ENCODE measurements around the gene AKR1B1. TPM values are rescaled to one million over a fixed set of nuclear protein-coding genes. Genes with fewer than 3 reads are reported as not detected.
A peak's percentile ranks its signal among the peaks of the same experiment; 100 is the strongest.

The AKR1B1 gene
- total RNA-seq, 1 donor from 2014 or later, result 931 TPM

DNA sequence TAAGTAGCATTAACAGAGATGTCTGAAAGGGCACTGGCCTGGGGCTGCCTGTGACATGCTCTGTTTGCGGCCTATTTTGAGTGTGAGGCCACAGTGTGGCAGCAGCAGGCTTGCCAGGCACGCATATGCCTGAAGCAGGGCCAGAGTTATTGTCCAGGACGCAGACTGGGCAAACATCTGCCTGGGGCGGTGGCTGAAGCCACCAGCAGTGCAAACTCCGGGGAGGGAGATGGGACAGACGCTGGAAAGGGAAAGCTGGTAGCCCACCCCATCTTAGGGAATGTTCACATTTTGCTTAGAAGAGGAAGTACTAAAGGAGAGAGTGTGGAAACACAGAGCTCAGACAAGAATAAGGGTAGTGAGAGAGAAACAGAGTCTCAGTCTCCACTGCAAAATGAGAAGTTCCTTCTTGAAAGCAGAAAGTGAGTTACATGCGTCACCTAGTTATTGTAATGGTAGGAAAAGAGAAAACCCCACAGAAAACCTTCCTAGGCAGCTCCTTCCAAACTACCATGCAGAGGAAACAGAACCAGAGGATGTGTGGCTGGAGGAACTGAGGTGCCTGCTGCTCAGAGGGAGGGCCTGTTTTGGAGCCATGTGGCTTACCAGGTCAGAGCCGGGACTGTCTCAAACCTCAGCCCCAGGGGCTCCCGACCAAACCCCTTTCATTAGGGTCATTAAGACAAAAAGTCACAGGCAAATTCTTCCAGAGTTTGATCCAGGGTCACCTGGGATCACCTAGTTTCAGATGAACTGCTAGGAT lies 14.5 kb downstream of the AKR1B1 start:
- DNase-seq (ENCODE audit: low read depth), result no peak

DNA sequence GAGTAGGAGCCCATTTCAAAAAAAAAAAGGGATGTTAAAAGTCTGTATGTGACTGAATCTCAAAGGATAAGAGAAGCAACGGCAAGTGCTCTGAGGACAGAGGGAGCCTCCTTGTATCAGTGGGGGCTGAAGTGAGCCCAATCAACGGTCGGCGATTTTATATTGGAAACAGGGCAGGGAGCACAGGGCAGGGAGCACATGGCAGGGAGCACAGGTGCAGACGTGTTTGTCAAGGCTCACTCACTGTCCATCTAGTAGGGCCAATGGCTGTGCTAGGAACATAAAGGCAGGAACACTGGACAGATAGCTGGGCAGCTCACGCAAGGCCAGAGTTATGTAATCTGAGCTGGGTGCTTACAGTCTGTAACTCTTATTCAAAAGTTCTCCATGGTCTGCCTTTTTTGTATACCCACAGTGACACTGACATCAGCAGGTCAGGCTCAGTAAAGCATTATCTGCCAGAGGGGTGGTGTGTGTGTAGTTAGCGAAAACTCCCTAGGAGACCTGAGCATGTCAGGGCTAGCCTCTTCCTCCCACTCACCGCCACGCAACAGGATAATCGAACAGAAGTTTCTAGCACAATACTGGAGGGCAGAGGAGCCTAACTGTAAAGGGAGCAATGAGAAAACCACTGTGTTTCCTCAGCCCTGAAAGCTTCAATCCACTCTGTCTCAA lies 15.4 kb downstream of the AKR1B1 start:
- no peak for DNase-seq (ENCODE audit: low read depth)

DNA sequence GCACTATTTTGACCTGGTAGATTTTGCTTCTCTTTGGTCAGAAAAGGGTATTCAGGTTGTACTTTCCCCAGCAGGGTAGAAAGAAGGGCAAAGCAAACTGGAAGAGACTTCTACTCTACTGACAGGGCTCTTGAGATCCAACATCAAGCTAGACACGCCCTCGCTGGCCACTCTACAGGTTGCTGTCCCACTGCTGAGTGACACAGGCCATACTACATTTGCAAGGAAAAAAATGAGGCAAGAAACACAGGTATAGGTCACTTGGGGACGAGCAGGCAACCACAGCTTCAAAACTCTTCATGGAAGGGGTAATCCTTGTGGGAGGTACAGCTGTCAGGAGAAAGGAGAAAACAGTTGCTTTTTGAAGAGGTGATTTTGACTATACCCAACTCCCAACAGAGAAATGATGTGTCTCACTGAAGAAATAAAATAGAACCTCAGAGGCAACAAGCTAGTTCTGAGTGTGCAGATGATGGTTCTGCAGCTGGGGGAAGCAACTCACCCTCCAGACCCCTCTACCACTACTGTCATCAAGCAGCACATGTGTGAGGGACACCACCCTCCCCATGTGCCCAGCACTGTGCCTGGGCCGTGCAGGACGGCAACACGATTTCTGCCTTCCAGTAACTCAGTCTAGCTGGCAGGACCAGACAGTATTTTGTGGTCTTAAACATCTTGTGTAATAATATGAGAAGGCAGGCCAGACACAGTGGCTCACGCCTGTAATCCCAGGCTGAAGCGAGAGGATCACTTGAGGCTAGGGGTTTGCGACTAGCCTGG lies 16.3 kb downstream of the AKR1B1 start:
- DNase-seq (ENCODE audit: low read depth), result no peak

DNA sequence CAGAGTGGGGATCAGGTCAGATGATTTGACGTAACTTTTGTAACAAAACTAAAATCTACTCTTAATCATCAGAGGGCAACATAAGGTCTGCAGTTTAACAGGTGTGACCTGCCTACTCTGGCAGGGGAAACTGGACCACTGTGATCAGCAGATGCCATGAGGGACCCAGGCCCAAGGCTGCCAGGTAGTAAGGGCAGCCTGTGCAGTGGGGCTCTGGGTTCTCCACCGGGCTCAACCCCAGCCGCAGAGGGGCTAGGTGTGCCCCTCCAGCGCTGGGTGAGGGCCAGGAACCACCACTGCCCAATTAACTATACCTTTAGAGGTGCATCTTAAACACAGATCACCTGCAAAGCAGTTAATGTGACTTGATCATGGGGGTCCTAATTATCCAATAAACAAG lies 17.6 kb downstream of the AKR1B1 start:
- DNase-seq (ENCODE audit: low read depth), result no peak

DNA sequence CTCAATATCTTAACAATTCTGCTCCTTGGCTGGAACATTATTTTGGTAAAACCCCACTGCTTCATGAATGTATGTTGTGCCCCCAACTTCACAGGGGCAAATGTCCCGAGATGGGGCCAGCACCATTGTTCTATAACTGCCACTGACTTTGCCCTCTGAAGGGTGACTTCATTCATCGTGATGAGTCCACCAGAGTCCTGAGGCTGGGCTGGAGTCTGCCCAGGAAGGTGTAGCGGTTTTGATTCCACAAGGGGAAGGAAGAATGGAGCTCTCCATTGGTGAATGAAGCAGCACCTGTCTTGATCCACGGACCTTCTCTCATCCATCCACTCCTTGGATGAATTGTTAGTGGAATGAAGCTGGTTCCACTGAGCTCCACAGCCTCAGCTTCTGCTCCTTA lies 18.4 kb downstream of the AKR1B1 start:
- DNase-seq (ENCODE audit: low read depth), result no peak

DNA sequence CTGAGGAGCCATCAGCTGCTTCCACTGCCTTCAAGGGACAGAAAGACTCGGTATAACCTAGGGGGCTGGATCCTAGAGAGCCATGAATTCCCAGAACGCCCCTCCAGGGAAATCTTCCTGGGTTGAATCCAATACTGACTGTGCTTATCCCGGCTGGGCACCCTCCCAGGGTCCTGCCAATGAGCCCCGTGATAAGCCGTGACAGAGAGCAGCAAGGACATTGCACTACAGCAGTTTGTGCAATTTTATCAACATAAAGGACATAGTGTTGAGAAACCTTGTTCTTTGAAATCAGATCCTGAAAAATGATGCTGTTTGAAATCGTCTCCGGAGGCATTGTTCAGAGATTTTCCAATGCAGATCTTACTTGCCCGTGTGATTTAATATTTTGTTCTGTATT lies 18.8 kb downstream of the AKR1B1 start:
- DNase-seq (ENCODE audit: low read depth), result no peak

DNA sequence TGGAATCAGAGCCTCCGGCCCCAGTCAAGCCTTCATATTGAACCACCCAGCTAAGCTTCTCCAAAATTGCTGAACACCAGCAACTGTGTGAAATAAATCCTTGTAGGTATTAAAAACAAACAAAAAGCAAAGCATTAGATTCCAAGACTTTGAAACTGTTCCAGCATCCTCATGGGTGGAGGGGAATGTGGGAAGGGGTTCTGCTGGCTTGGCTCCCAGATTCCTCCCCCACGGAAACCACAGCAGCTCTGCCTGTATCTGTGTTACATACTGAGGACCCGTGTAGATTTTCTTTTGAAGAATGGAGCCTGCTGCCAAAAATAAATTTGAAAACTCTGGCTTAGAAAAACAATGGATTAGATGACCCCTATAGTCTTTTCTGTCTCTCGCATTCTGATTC lies 20.0 kb downstream of the AKR1B1 start:
- DNase-seq (ENCODE audit: low read depth), result no peak

DNA sequence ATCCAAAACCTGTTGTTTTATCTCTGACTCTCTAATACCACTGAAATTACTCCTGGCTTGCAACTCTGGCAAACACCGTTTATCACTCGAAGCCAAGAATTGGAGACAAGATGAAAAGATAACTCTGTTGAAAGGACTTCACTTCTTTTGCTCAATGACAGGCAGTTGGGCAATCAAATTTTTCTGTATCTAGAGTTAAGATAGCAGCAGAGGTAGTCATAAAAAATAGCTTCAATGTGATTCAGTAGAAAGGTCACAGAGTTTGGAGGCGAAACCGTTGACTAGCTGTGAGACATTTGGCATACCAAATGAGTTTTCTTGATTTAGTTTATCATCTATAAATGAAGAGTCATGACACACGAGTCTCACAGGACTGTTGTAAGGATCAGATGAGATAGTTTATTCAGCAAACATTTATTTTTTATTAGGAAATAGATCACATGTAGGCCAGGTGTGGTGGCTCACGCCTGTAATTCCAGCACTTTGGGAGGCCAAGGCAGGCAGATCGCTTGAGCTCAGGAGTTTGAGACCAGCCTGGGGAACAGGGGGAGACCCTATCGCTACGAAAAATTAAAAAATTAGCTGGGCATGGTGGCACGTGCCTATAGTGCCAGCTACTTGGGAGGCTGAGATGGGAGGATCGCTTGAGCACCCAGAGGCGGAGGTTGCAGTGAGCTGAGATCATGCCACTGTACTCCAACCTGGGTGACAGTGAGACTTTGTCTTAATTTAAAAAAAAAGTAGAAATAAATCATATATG lies 23.6 kb downstream of the AKR1B1 start:
- peak; percentile 22 for DNase-seq (ENCODE audit: low read depth)

DNA sequence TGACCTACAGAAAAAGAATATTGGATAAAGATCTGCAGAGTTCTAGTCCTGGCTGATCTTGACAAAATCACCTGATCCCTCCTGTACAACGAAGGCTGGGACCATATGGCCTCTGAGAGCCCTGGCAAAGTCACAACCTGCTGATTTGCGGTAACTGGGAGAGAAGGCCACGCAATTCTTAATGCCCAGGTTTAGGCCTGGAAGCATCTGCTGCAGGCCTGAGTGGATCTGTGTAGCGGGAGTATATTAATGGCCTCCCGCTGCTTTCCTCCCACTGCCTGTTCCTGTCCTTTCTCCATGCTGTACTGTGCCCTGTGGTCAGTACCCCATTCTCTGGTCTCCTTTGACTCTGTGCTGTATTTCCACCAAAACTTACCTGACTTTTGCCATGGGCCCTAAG lies 24.2 kb downstream of the AKR1B1 start:
- no peak for DNase-seq (ENCODE audit: low read depth)

DNA sequence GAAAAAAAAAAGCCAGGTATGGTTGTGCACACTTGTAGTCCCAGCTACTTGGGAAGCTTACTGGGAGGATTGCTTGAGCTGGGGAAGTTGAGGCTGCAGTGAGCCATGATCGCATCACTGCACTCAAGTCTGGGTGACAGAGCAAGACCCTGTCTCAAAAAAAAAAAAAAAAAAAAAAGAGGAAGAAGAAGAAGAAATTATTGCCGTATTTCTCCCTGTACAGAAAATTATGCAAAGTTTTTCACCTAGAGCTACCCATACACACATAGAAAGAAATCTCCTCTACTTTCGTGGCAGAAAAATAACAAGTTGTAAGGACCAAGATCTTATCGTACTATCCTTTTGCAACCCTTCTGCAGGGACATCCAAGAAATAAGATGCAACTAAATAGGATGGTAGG lies 25.5 kb downstream of the AKR1B1 start:
- DNase-seq (ENCODE audit: low read depth), result no peak

DNA sequence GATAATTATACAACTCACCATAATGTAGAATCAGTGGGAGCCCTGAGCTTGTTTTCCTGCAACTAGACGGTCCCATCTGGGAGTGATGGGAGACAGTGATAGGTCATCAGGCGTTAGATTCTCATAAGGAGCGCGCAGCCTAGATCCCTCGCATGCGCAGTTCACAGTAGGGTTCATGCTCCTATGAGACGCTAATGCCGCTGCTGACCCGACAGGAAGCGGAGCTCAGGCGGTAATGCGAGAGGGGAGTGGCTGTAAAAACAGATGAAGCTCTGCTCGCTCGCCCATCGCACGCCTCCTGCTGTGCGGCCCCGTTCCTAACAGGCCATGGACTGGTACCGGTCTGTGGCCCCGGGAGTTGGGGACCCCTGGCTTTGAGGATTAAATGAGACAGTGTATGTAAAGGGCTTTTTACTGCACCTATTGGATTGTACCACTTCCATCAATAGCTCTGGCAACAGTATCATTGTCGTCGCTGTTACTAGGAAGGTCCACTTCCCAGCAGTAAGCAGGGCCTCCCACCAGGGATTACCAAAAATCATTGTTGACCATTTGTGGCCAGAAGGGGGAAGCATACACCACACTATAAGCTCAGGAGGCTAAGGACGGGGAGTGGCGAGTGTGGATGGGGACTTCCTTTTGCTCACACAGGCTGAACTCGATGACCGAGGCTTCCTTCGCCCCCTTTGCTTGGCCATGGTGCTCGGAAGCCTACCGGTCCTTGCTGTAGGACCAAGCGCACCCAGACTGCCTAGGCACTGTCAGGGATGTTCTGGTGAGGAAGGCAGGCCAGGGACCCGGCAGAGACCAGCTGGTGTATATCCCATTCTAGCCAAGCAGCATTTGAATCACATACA lies 26.4 kb downstream of the AKR1B1 start:
- DNase-seq (ENCODE audit: low read depth), result peak; percentile 85

DNA sequence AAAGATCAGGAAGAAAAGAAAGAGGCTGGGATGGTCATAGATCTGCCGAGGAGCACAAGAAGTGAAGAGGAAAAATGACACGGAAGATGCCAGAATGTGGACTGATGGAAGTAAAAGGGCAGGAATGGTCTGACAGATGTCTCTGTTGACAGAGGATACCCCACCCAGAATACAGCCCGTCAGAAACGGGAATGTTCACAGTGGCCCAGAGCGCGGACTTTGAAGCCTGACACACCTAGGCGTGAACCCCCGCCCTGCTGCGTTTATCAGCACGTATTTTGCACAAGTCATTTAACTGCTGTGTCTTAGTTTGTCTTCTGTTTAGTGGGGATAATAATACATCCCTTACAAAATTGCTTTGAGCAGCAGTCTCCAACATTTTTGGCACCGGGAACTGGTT lies 27.1 kb downstream of the AKR1B1 start:
- no peak for DNase-seq (ENCODE audit: low read depth)

DNA sequence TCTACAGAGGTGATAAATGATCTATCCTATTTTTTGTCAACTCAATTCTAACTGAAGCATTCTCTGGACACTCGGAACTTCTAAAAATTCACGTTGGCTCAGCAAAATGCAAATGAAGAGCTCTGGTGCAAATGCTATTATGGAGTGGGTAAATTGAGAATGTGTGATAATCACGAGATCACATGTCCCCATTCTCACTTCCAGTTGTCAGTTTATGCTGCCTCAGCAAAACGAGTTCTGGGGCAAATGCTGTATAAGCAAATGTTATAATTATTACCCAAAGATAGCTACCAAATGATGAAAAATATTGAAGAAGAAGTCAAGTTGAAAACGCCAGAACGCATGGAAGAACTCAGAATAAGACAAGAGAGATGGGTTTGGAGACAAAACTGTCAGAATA lies 29.4 kb downstream of the AKR1B1 start:
- no peak for DNase-seq (ENCODE audit: low read depth)

DNA sequence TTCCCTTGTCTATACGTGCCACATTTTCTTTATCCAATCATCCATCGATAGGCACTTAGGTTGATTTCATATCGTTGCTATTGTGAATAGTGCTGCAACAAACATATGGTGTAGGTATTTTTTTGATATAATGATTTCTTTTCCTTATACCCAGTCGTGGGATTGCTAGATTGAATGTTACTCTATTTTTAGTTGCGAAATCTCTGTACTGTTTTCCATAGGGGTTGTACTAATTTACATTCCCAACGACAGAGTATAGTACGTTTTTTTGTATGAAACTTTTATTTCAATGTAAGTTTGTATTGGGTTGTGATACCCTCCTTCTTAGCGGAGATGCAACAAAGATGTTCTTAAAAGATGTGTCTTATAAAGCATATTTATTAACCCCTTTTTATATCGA lies 30.0 kb downstream of the AKR1B1 start:
- DNase-seq (ENCODE audit: low read depth), result no peak

DNA sequence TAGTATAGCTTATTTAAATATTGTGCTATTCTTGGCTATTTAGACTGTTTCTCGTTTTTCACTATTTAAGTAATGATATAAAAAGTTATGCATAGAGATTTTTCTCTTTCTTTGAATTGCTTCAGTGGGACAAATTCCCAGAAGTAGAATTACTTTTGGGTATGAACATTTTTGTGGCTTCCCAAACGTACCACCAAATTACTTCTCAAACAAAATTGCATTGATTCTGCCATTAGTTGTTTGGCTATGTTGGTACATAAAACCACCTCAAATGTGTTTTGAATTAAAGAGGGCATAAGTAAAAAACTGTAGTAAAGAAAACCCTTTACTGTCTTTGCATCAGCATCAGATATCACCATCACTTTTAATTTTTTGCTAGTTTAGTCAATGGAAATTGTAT lies 31.0 kb downstream of the AKR1B1 start:
- DNase-seq (ENCODE audit: low read depth), result no peak

DNA sequence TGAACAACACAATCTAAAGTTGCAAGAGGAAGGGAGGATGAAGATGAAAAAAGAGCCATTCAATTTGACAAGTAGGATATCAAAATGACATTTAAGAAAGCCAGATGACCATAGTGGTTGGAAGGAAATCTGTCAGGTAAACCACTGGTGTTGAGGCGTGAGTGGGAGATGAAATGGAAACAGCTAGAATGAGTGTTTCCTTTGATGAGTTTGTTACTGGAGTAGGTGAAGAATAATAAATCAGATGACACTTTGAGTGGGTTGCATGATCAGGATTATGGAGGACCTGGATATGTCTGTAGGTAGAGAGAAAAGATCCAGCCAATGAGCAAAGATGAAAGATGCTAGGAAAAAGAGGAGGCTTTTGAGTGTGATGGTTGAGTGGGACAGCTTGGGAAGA lies 33.1 kb downstream of the AKR1B1 start:
- DNase-seq (ENCODE audit: low read depth), result no peak

DNA sequence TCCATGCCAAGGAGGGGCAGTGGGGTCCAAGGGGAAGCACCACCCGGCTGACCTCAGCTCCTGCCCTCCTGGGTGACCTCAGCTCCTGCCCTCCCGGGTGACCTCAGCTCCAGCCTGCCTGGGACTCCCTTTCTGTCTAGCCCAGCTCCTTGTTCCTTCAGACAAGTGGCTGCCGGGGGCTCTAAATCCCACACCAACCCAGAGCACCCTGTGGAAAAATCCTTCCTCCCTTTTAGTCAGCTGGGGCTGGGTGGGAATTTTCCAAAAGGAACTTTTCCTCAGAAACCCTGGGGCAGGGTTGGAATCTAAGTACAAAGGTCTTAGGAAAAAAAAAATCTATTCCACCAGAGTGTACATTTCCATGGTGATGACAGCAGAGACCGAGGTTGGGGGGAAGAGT lies 36.3 kb downstream of the AKR1B1 start:
- no peak for DNase-seq (ENCODE audit: low read depth)

DNA sequence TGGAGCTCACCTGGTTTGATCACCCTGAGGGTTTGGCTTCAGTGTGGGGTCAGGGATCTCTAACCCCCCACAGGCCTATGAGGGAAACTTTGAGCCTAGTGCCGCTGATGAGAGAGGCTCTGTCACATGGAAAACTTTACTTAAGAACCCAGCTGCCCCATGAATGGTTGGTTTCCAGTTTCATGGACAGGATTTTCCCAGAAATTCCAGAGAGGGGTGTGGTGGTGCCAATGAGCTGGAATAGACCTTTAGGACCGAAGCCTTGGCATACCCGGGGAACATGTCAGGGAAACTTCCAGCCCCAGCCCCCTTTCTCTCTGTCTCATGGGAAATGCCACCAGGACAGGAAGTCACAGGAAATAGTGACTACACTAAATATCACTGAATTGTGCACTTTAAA lies 36.9 kb downstream of the AKR1B1 start:
- peak; percentile 48 for DNase-seq (ENCODE audit: low read depth)

DNA sequence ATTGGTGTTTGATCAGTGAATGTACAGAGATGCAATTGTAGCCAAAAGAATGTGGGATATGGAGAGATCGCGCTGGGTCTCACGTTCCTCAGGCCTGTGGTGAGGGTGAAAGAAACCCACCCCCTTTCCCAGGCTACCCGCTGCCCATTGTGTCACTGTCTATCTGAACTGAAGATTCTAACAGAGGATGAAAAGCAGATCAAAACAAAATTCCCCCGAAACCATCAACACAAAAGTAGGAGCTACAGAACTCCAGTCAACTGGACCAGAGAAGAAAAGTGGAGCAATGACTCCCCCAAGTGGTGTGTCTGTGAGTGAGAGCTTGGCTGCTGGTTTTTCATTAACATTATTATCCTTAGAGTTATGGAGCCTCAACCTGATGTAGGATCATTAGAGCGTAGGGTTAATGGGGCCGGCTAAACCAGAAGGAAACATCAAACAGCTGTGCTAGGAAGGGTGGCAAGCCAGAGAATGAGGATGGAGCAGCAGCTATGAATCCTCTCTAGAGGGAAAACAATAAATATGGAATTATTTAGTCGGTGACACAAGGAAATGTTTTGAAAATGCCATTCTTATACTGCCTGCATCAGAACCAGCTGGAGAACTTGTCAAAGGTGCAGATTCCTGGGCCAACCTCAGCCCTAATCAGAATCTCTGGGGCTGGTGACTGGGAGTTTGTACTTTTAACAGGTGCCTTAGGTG lies 38.3 kb downstream of the AKR1B1 start:
- DNase-seq (ENCODE audit: low read depth), result peak; percentile 64

DNA sequence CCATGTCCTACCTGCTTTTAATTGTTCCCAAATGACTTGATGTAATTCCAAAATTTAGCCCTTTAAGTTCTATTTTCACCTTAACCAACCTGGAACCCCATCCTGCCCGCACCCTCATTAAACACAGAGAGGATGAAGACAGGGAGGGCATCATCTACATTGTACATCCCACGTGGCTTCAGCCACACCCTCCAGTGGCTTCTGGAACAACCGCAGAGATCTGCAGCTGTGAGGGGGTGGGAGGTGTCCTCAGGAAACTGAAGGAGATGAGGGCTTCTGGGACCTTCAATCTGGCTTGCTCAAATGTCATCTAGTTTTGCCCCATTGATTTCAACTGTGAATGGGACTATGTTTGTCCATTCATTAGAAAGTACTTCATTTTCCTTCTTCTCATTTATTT lies 39.0 kb downstream of the AKR1B1 start:
- DNase-seq (ENCODE audit: low read depth), result no peak

DNA sequence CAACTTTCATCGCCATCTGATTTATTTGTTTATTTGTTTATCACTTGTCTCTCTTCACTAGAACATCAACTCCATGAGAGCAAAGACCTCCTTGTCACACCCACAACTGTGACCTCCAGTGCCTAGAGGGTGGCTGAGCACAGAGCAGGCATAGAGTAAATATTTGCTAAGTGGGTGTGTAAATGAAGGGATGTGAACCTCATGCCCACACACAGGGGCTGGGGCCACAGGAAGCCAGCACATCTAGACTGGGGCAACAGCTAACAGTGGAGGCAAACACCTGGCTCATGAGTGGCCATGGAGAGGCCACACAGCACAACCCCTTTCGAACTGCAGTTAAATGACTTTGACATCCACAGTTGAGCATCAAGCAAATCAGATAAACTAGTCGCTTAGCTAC lies 39.8 kb downstream of the AKR1B1 start:
- no peak for DNase-seq (ENCODE audit: low read depth)
